ENCODE measurements around the gene SYNC. TPM values are rescaled to one million over a fixed set of nuclear protein-coding genes. Genes with fewer than 3 reads are reported as not detected.
"Not testable (repeated sequence)": the region's sequence is repeated elsewhere in the genome, so short reads cannot be mapped to it uniquely, and the experiment has no call there.

Gene SYNC
- total RNA-seq, 1 donor from 2014 or later = 14.5 TPM

DNA sequence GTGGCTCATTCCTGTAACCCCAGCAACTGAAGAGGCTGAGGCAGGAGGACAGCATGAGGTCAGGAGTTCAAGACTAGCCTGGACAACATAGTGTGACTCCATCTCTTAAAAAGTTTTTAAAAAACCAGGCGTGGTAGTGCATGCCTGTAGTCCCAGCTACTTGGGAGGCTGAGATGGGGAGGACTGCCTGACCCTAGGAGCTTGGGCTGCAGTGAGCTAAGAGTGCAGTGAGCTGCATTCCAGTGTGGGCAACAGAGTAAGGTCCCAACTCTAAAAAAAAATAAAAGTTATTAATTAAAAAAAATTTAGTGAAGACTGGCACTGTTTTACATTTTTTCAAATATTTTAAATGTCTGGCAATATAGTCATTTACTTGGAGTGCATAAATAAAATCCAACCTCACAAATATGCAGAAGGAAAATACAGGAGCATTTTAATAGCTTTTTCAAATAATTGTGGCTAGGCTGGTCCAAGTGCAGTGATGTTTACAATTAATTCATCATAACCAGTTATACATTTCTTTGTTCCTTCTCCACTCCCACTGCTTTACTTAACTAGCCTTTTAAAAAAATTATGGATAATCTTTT, 63.0 kb downstream of the SYNC start:
- no peaks in the 10 kb centered on the region for H3K9me3 ChIP-seq
- H3K36me3 ChIP-seq = peaks cover 11% of the 10 kb centered on the region
- no peaks in the 10 kb centered on the region for H3K4me1 ChIP-seq
- no peaks in the 10 kb centered on the region for H3K27me3 ChIP-seq (ENCODE audit: low read depth)
- H3K27ac ChIP-seq = no peak overlapping the region
- intact Hi-C loops (cut with DNase I) = no loop called here
- no peak for DNase-seq
- ATAC-seq = no peak
- TF ChIP-seq, protein P1, sequence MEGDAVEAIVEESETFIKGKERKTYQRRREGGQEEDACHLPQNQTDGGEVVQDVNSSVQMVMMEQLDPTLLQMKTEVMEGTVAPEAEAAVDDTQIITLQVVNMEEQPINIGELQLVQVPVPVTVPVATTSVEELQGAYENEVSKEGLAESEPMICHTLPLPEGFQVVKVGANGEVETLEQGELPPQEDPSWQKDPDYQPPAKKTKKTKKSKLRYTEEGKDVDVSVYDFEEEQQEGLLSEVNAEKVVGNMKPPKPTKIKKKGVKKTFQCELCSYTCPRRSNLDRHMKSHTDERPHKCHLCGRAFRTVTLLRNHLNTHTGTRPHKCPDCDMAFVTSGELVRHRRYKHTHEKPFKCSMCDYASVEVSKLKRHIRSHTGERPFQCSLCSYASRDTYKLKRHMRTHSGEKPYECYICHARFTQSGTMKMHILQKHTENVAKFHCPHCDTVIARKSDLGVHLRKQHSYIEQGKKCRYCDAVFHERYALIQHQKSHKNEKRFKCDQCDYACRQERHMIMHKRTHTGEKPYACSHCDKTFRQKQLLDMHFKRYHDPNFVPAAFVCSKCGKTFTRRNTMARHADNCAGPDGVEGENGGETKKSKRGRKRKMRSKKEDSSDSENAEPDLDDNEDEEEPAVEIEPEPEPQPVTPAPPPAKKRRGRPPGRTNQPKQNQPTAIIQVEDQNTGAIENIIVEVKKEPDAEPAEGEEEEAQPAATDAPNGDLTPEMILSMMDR (IDR thresholded peaks at IDR 0.05) = no peak
- H3K4me3 ChIP-seq = no peak overlapping the region

DNA sequence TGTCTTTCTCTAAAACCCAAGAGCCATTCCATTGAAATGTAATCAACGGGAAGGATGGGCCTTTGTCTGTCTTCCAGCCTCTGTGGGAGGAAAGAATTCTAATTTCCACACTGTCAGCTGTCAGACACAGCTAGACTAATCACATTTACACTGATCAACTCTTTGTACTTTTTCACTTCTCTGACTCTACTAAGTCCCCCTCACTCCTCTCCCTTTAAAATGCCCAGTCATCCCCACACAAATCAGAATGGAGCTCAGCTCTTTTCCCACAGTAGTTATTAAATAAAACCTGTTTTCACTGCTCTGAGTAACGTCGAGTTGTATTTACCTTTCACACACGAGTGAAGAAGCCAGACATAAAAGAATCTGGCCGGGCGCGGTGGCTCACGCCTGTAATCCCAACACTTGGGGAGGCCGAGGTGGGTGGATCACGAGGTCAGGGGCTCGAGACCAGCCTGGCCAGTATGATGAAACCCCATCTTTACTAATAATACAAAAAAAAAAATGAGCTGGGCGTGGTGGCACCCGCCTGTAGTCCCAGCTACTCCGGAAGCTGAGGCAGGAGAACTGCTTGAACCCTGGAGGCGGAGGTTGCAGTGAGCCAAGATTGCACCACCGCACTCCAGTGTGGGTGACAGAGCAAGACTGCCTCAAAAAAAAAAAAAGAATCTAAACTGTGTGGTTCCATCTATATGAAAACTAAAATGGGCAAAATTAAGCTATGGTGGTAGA, 65.5 kb downstream of the SYNC start:
- no peak overlapping the region for H3K27ac ChIP-seq
- intact Hi-C loops (cut with DNase I) = no loop called here
- peaks cover 36% of the 10 kb centered on the region for H3K36me3 ChIP-seq
- H3K27me3 ChIP-seq (ENCODE audit: low read depth) = no peaks in the 10 kb centered on the region
- ATAC-seq (peak; percentile 75 to 82), DNase-seq (peak; percentile 79)
- TF ChIP-seq, protein P1 (IDR thresholded peaks at IDR 0.05) = no peak
- H3K4me1 ChIP-seq = no peaks in the 10 kb centered on the region
- H3K9me3 ChIP-seq = no peaks in the 10 kb centered on the region
- H3K4me3 ChIP-seq = no peak overlapping the region

DNA sequence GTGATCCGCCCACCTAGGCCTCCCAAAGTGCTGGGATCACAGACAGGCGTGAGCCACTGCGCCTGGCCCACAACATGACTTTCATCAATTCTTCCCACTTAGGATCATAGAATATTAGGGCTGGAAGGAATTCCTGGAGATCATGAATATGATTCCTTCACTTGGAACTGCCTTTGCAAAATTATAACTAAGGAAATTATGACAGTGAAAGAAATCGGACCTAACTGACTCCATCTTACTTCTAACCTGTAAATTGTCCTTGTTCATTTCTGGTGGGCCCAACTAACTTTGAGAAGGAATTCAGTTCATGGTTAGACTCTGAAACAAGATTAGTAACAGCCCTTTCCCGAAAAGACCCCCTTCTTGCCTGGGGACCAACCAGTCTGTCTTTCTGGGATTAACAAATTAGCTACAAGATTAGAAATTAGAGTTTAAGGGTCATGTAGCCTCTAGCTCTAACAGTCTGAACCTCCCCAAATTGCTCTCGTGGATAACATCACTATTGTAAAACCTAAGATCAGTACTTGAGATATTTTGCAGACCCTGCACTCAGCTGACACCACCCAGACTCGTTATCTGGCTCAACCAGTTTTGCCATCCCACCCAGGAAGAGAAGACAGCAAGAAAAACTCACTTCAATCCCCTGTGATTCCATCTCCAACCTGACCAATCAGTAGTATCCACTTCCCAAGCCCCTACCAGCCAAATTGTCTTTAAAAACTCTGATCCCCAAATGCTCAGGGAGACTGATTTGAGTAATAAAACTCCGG, 66.9 kb downstream of the SYNC start:
- TF ChIP-seq, protein P1 (IDR thresholded peaks at IDR 0.05) = no peak
- Histone ChIP-seq H3K27me3 (ENCODE audit: low read depth) (no peaks in the 10 kb centered on the region), H3K9me3 (no peaks in the 10 kb centered on the region), H3K4me3 (no peak overlapping the region), H3K4me1 (no peaks in the 10 kb centered on the region), H3K27ac (no peak overlapping the region), H3K36me3 (peaks cover 47% of the 10 kb centered on the region)
- DNase-seq (no peak), ATAC-seq (no peak)
- intact Hi-C loops (cut with DNase I) = no loop called here

DNA sequence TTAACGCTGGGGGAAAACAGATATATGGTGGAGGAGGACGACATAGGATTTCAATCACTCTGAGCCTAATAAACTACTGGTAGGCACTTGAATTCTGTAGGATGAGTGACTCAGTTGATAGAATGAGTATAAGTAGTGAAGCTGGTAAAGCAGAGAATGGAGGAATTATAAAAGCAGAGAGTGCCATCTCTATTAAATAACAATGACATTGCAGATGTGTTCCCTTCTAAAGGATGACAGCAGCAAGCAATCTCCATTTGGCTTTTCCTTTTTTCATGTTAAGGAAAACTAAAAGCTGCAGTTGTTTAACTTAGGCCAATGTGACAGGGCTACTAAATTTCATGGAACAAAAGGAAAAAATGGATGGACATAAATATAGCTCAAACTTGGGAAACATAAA, 69.7 kb downstream of the SYNC start:
- H3K36me3 ChIP-seq = peaks cover 61% of the 10 kb centered on the region

GRCh38 chr1:32630173-32630572, 72.4 kb downstream of the SYNC start:
- H3K27ac ChIP-seq; ATAC-seq; intact Hi-C loops (cut with DNase I): not testable (repeated sequence)

More for the DNA sequence above, 69.7 kb downstream of the SYNC start:
- intact Hi-C loops (cut with DNase I) = no loop called here
- DNase-seq (no peak), ATAC-seq (no peak)
- H3K9me3 ChIP-seq = no peaks in the 10 kb centered on the region
- TF ChIP-seq, protein P1 (IDR thresholded peaks at IDR 0.05) = no peak
- H3K4me3 ChIP-seq = no peak overlapping the region
- H3K4me1 ChIP-seq = no peaks in the 10 kb centered on the region
- no peak overlapping the region for H3K27ac ChIP-seq
- no peaks in the 10 kb centered on the region for H3K27me3 ChIP-seq (ENCODE audit: low read depth)

More at GRCh38 chr1:32630173-32630572, 72.4 kb downstream of the SYNC start:
- H3K9me3 ChIP-seq; H3K27me3 ChIP-seq (ENCODE audit: low read depth); H3K4me3 ChIP-seq; H3K4me1 ChIP-seq; DNase-seq: not testable (repeated sequence)
- H3K36me3 ChIP-seq = peaks cover 81% of the 10 kb centered on the region

Other genes starting within 250 kb of the SYNC start
- gene ZBTB8B, start 237.7 kb downstream of the SYNC start, total RNA-seq = 0.03 TPM
- 8.4 TPM for gene ZBTB8A, start 163.3 kb downstream of the SYNC start, total RNA-seq
- 55.9 TPM for gene ZBTB8OS, start 52.2 kb downstream of the SYNC start, total RNA-seq
- gene RBBP4, start 51.6 kb downstream of the SYNC start, total RNA-seq = 155 TPM
- gene YARS1, start 114.6 kb upstream of the SYNC start, total RNA-seq = 96.7 TPM
- gene S100PBP, start 114.9 kb upstream of the SYNC start, total RNA-seq = 37.5 TPM
- 0.65 TPM for gene FNDC5, start 168.1 kb upstream of the SYNC start, total RNA-seq
- not detected for gene HPCA, start 183.7 kb upstream of the SYNC start, total RNA-seq
- 44.0 TPM for gene TMEM54, start 198.6 kb upstream of the SYNC start, total RNA-seq